Heart right ventricle (tissue), 16 donors: ENCODE measurements around the gene PCAT6. TPM values are rescaled to one million over a fixed set of nuclear protein-coding genes. Genes with fewer than 3 reads are reported as not detected.

ENCODE experiments used
- ATAC-seq, 8 donors: fragments of 200-7000 bp; cut with Tn5 transposase; one replicate each; pipeline ENCODE4 v1.9.1; 2020; ENCODE audit warnings: mild to moderate bottlenecking in 8 of 8, moderate library complexity in 8 of 8, moderate number of reproducible peaks in 1 of 8
- DNase-seq, 2 donors: peaks; one replicate each; pipeline ENCODE4 v3.0.0-alpha.2; 2020
- H3K27ac ChIP-seq, 10 donors: fragments of 200-600 bp; sonication (generic) in 2 of 10; one replicate each; pipeline versions ENCODE4 v1.5.0 to v1.8.0; 2020 to 2022; ENCODE audit warnings: mild to moderate bottlenecking in 3 of 10
- H3K27me3 ChIP-seq, 7 donors: fragments of 200-600 bp; one replicate each; pipeline ENCODE4 v1.8.0; 2021 to 2022; ENCODE audit warnings: mild to moderate bottlenecking in 2 of 7
- H3K36me3 ChIP-seq, 9 donors: fragments of 200-600 bp; sonication (generic) in 1 of 9; one replicate each; pipeline versions ENCODE4 v1.5.0 to v1.8.0; 2020 to 2022; ENCODE audit warnings: mild to moderate bottlenecking in 2 of 9
- H3K4me1 ChIP-seq, 9 donors: fragments of 200-600 bp; sonication (generic) in 1 of 9; one replicate each; pipeline versions ENCODE4 v1.5.0 to v1.8.0; 2020 to 2022; ENCODE audit warnings: mild to moderate bottlenecking in 4 of 9
- H3K4me3 ChIP-seq, 10 donors: fragments of 200-600 bp; sonication (generic) in 2 of 10; one replicate each; pipeline versions ENCODE4 v1.5.0 to v1.8.0; 2020 to 2022; ENCODE audit warnings: mild to moderate bottlenecking in 7 of 10, moderate library complexity in 2 of 10
- H3K9me3 ChIP-seq, 11 donors: fragments of 200-600 bp in 10 of 11; sonication (generic) in 2 of 11; one replicate each; pipeline versions ENCODE4 v1.5.0 to v1.8.0; 2013 to 2022; ENCODE audit warnings: mild to moderate bottlenecking in 2 of 11, control low read depth in 1 of 11, moderate library complexity in 1 of 11
- CTCF ChIP-seq, 9 donors: fragments of 200-600 bp; sonication (generic) in 2 of 9; IDR thresholded peaks; one replicate each; pipeline versions ENCODE4 v1.5.0 to v1.8.0; 2021 to 2022; ENCODE audit warnings: antibody characterized with exemption in 9 of 9, mild to moderate bottlenecking in 5 of 9, moderate library complexity in 1 of 9
- WGBS, 2 donors: extraction: QIAGEN DNeasy Blood & Tissue Kit; methylation state at CpG; one replicate each; pipeline ENCODE4 v1.1.7; 2013; ENCODE audit warnings: inconsistent platforms in 1 of 2; 5-methylcytosine and 5-hydroxymethylcytosine counted together
- intact Hi-C, 10 donors: fragments of 100-400 bp; cut with DNase I; formaldehyde crosslinking; loops; one replicate each; pipeline versions ENCODE4 v1.11.1 to v1.14.2; 2022
- polyA plus RNA-seq, 2 donors: library from polyadenylated mRNA; stranded (reverse); fragments of 200-250 nt; gene quantifications; one replicate each; pipeline ENCODE4 v1.2.3, GENCODE V29; 2013
- total RNA-seq, 10 donors: library from RNA; stranded (reverse); fragmentation: NEBNext Ultra II Directional in 3 of 10; extraction: Animal tissue kit (Norgen Biotek cat#: 25700) in 3 of 10; gene quantifications; one replicate each; pipeline versions ENCODE4 v1.2.1 to v1.2.4, GENCODE V29; 2021 to 2023
- donor health status: Arrhythmogenic right ventricular cardiomyopathy.
- donor health status: ischemic (EF 13 %, LVEDD 7.1; RV severe dilation, severe dysfunction).
- donor health status: healthy with polysubstance abuse.
- donor health status: DM: no; HTN: yes; CAD: no.
- donor health status: DM: no; HTN: no; CAD: no.
- donor health status: ischemic (EF 25% LVEDD 6.9; RV normal size, moderate dysfunction).
- donor health status: ischemic (EF 25% LVEDD 5.7; RV mildly dilated, moderate dysfunction).
- donor health status: healthy.
- donor health status: DM: yes; HTN: yes; CAD: no.
- donor health status: Ischemic cardiomyopathy.
- donor health status: ischemic (EF 35%, LVEDD 5.7; RV mildly dilated, moderate dysfunction).
- donor health status: nonischemic (EF 11% LVEDD 7.7; RV severe dilation, severe dysfunction).
- donor health status: DM: yes; HTN: yes; CAD: no.
- donor health status: PGD.
- donor health status: ischemic (EF 29% LVEDD 5.4; RV normal size, mild dysfunction).
- donor health status: nonischemic (EF 23%, LVEDD 6.1; RV moderate dilation, normal function).

Gene PCAT6
- total and polyA plus RNA-seq, 12 donors, result 0.41 to 2.3 (median 0.81) TPM; not detected in 1

- no peak overlapping the region for H3K4me3 ChIP-seq
- H3K27ac ChIP-seq, result no peak overlapping the region
- 83 to 86% methylated on average over 1 of the region's 1 CpG for WGBS, 2 donors
- TF ChIP-seq CTCF (IDR thresholded peaks at IDR 0.05), result no peak
- H3K36me3 ChIP-seq, result no peaks in the 10 kb centered on the region
- no peaks in the 10 kb centered on the region for H3K27me3 ChIP-seq
- DNase-seq, result no peak
- no peak for ATAC-seq
- H3K4me1 ChIP-seq, result peaks cover 0 to 30% (median 12%) of the 10 kb centered on the region in 9 donors
- H3K9me3 ChIP-seq, result no peaks in the 10 kb centered on the region
- intact Hi-C loops, result loop anchor here in 1 of 10 donors (10.0 kb wide), 1 partner anchor 1044 kb away; no protein-coding TSS in a partner anchor
Observed at GRCh38 chr1:202800742-202801141, 10.0 kb upstream of the PCAT6 start.

GRCh38 chr1:202801175-202801574 is 9.6 kb upstream of the PCAT6 start:
- 94 to 97% methylated on average over 2 of the region's 2 CpGs for WGBS, 2 donors
- TF ChIP-seq CTCF (IDR thresholded peaks at IDR 0.05), result no peak

GRCh38 chr1:202802034-202802433 is 8.7 kb upstream of the PCAT6 start:
- no peak for ATAC-seq
- no peak for DNase-seq
- Histone ChIP-seq H3K4me1 (peaks cover 0 to 34% (median 24%) of the 10 kb centered on the region in 9 donors), H3K27me3 (no peaks in the 10 kb centered on the region), H3K27ac (no peak overlapping the region), H3K4me3 (no peak overlapping the region), H3K36me3 (no peaks in the 10 kb centered on the region), H3K9me3 (no peaks in the 10 kb centered on the region)
- WGBS, 2 donors, result 64 to 93% methylated on average over 2 of the region's 2 CpGs
- no peak for TF ChIP-seq CTCF (IDR thresholded peaks at IDR 0.05)
- intact Hi-C loops, result loop anchor here in 1 of 10 donors (10.0 kb wide), 1 partner anchor 1043 kb away; no protein-coding TSS in a partner anchor

More at GRCh38 chr1:202801175-202801574, 9.6 kb upstream of the PCAT6 start:
- H3K36me3 ChIP-seq, result no peaks in the 10 kb centered on the region
- intact Hi-C loops, result loop anchor here in 1 of 10 donors (10.0 kb wide), 1 partner anchor 1044 kb away; no protein-coding TSS in a partner anchor
- ATAC-seq, result no peak
- H3K27me3 ChIP-seq, result no peaks in the 10 kb centered on the region
- H3K9me3 ChIP-seq, result no peaks in the 10 kb centered on the region
- no peak overlapping the region for H3K4me3 ChIP-seq
- no peak overlapping the region for H3K27ac ChIP-seq
- DNase-seq, result no peak
- peaks cover 0 to 35% (median 16%) of the 10 kb centered on the region in 9 donors for H3K4me1 ChIP-seq

GRCh38 chr1:202802998-202803932 is 7.5 kb upstream of the PCAT6 start:
- Histone ChIP-seq H3K4me1 (peaks cover 0 to 34% (median 24%) of the 10 kb centered on the region in 9 donors), H3K9me3 (no peaks in the 10 kb centered on the region), H3K27ac (no peak overlapping the region), H3K36me3 (no peaks in the 10 kb centered on the region), H3K4me3 (no peak overlapping the region), H3K27me3 (no peaks in the 10 kb centered on the region)
- intact Hi-C loops, result loop anchor here in 1 of 10 donors (10.0 kb wide), 1 partner anchor 1042 kb away; no protein-coding TSS in a partner anchor
- ATAC-seq (no peak), DNase-seq (no peak)
- 90 to 93% methylated on average over 15 of the region's 15 CpGs for WGBS, 2 donors
- no peak for TF ChIP-seq CTCF (IDR thresholded peaks at IDR 0.05)
